ENCODE measurements around the gene PSG6. TPM values are rescaled to one million over a fixed set of nuclear protein-coding genes. Genes with fewer than 3 reads are reported as not detected.
"Not testable (repeated sequence)": the region's sequence is repeated elsewhere in the genome, so short reads cannot be mapped to it uniquely, and the experiment has no call there.

PSG6 gene
- total and polyA plus RNA-seq, 2 donors: not detected

GRCh38 chr19:42897729-42898128, 20.0 kb downstream of the PSG6 start:
- DNase-seq (ENCODE audit: extremely low spot score); H3K36me3 ChIP-seq (ENCODE audit: insufficient read depth); H3K27ac ChIP-seq (ENCODE audit: low read depth); H3K4me1 ChIP-seq (ENCODE audit: insufficient read depth); H3K4me3 ChIP-seq (ENCODE audit: low read depth, low read length): not testable (repeated sequence)
- WGBS: 24% methylated on average over 1 of the region's 1 CpG

DNA sequence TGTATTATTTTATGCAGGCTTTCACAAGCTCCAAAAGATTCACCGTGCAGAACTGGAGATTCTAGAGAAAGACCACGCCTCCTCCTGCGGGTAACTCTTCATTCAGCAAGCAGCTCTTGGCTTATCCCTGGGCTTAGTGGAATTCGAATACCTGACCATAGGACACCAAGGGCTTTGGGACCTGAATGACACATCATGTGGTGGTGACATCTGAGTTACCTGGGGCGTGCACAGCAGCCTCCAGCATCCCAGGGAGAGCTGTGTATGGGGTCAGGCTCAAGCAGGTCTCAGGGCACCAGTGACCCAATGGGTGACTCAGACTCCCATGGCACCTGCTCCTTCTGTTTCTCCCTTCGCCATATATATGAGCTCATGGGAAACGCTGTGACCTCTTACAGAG, 27.2 kb downstream of the PSG6 start:
- not testable (repeated sequence) for H3K4me1 ChIP-seq (ENCODE audit: insufficient read depth); DNase-seq (ENCODE audit: extremely low spot score); H3K27ac ChIP-seq (ENCODE audit: low read depth); H3K36me3 ChIP-seq (ENCODE audit: insufficient read depth); H3K4me3 ChIP-seq (ENCODE audit: low read depth, low read length)
- WGBS: 84% methylated on average over 7 of the region's 7 CpGs

GRCh38 chr19:42887876-42888445, 29.7 kb downstream of the PSG6 start:
- not testable (repeated sequence) for H3K4me3 ChIP-seq (ENCODE audit: low read depth, low read length); H3K27ac ChIP-seq (ENCODE audit: low read depth); DNase-seq (ENCODE audit: extremely low spot score); H3K4me1 ChIP-seq (ENCODE audit: insufficient read depth); H3K36me3 ChIP-seq (ENCODE audit: insufficient read depth)

GRCh38 chr19:42882730-42883129, 35.0 kb downstream of the PSG6 start:
- H3K36me3 ChIP-seq (ENCODE audit: insufficient read depth); H3K4me3 ChIP-seq (ENCODE audit: low read depth, low read length); DNase-seq (ENCODE audit: extremely low spot score); H3K4me1 ChIP-seq (ENCODE audit: insufficient read depth); H3K27ac ChIP-seq (ENCODE audit: low read depth): not testable (repeated sequence)
- 79% methylated on average over 2 of the region's 2 CpGs for WGBS

GRCh38 chr19:42882010-42882409, 35.7 kb downstream of the PSG6 start:
- 44% methylated on average over 5 of the region's 5 CpGs for WGBS
- DNase-seq (ENCODE audit: extremely low spot score); H3K27ac ChIP-seq (ENCODE audit: low read depth); H3K4me1 ChIP-seq (ENCODE audit: insufficient read depth); H3K36me3 ChIP-seq (ENCODE audit: insufficient read depth); H3K4me3 ChIP-seq (ENCODE audit: low read depth, low read length): not testable (repeated sequence)

DNA sequence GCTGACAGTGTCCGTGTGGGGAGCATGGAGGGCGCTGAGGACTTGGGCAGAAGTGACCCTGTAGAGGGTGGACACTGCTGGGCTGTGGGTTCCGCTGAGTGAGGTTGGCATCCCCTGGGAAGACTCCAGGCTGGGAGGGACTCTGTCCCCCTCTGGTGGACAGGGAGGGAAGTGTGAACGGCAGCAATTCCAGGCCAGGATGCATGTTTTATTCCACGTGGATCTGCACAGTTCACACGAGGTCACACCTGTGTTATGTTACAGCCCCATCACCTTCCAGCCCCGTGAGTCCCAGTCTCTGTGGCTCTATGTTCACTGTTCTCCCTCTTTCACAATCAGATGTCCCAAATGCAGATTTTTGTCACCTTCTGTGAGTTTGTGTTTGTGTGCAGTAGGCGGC, 36.4 kb downstream of the PSG6 start:
- H3K4me1 ChIP-seq (ENCODE audit: insufficient read depth); DNase-seq (ENCODE audit: extremely low spot score); H3K36me3 ChIP-seq (ENCODE audit: insufficient read depth); H3K4me3 ChIP-seq (ENCODE audit: low read depth, low read length); H3K27ac ChIP-seq (ENCODE audit: low read depth): not testable (repeated sequence)
- WGBS: 55% methylated on average over 8 of the region's 8 CpGs

DNA sequence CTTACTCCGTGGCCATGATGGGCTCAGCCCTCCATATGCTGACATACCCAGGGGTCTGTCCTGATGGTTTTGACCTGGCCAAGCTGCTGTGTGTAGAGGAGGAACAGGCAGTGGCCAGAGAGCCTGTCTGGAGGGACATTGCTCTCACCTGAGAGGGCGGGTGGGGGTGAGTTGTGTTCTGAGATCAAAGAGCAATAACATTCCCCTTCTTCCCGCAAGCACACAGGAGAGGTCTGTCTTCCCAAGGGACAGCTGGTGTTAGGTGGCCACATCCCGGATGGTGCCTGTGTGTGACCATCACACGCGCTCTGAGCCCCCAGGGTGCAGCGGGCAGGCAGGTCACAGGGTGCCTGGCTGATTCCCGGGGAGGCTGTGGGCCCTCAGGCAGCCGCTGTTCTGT, 37.1 kb downstream of the PSG6 start:
- 80% methylated on average over 9 of the region's 9 CpGs for WGBS
- H3K4me1 ChIP-seq (ENCODE audit: insufficient read depth); H3K27ac ChIP-seq (ENCODE audit: low read depth); DNase-seq (ENCODE audit: extremely low spot score); H3K4me3 ChIP-seq (ENCODE audit: low read depth, low read length); H3K36me3 ChIP-seq (ENCODE audit: insufficient read depth): not testable (repeated sequence)

- Histone ChIP-seq H3K36me3 (ENCODE audit: insufficient read depth) (no peaks in the 10 kb centered on the region), H3K4me1 (ENCODE audit: insufficient read depth) (no peaks in the 10 kb centered on the region)
- WGBS: 46% methylated on average over 2 of the region's 2 CpGs
Measured at GRCh38 chr19:42879613-42880012, 38.1 kb downstream of the PSG6 start, which contains the start of gene PSG1. TSS of gene PSG1 (minus strand) at chr19:42879713. CDS start at chr19:42879581, 132 bp downstream.

GRCh38 chr19:42876596-42876995, 41.1 kb downstream of the PSG6 start:
- H3K36me3 ChIP-seq (ENCODE audit: insufficient read depth); H3K27ac ChIP-seq (ENCODE audit: low read depth); DNase-seq (ENCODE audit: extremely low spot score); H3K4me1 ChIP-seq (ENCODE audit: insufficient read depth); H3K4me3 ChIP-seq (ENCODE audit: low read depth, low read length): not testable (repeated sequence)

More at GRCh38 chr19:42879613-42880012, 38.1 kb downstream of the PSG6 start, which contains the start of gene PSG1:
- H3K4me3 ChIP-seq (ENCODE audit: low read depth, low read length): no peak within 1 kb of the TSS
- no peak for DNase-seq (ENCODE audit: extremely low spot score)
- H3K27ac ChIP-seq (ENCODE audit: low read depth): no peak within 1 kb of the TSS

DNA sequence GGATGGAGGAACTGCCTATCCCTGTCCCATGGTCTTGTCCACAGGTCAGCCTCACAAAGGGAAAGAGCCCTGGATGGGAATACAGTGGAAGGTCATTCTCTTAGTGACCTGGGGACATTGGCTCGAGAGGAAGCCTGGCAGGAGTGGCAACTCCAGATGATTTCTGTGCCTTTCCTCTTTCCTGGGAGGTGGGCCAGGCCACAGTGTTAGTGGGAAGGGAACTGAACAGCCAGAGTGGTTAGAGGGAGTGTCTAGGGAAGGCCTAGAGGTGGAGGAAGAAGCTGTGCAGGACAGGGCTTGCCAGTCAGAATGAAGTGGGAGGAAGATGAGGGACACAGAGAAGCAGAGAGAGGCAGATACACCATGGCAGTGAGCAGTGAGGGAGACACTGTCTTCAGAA, 41.8 kb downstream of the PSG6 start:
- H3K4me3 ChIP-seq (ENCODE audit: low read depth, low read length); H3K36me3 ChIP-seq (ENCODE audit: insufficient read depth); DNase-seq (ENCODE audit: extremely low spot score); H3K4me1 ChIP-seq (ENCODE audit: insufficient read depth); H3K27ac ChIP-seq (ENCODE audit: low read depth): not testable (repeated sequence)
- 35% methylated on average over 1 of the region's 1 CpG for WGBS

- not testable (repeated sequence) for H3K27ac ChIP-seq (ENCODE audit: low read depth)
- 66% methylated on average over 4 of the region's 4 CpGs for WGBS
Measured at GRCh38 chr19:42874901-42875813, 42.5 kb downstream of the PSG6 start.

GRCh38 chr19:42874136-42874535, 43.6 kb downstream of the PSG6 start:
- 76% methylated on average over 3 of the region's 3 CpGs for WGBS

More at GRCh38 chr19:42874901-42875813, 42.5 kb downstream of the PSG6 start:
- H3K4me1 ChIP-seq (ENCODE audit: insufficient read depth); H3K4me3 ChIP-seq (ENCODE audit: low read depth, low read length); DNase-seq (ENCODE audit: extremely low spot score); H3K36me3 ChIP-seq (ENCODE audit: insufficient read depth): not testable (repeated sequence)

GRCh38 chr19:42872608-42873007, 45.1 kb downstream of the PSG6 start:
- Histone ChIP-seq H3K36me3 (ENCODE audit: insufficient read depth) (no peaks in the 10 kb centered on the region), H3K4me1 (ENCODE audit: insufficient read depth) (no peaks in the 10 kb centered on the region), H3K27ac (ENCODE audit: low read depth) (no peak overlapping the region), H3K4me3 (ENCODE audit: low read depth, low read length) (no peak overlapping the region)
- 61% methylated on average over 3 of the region's 3 CpGs for WGBS
- no peak for DNase-seq (ENCODE audit: extremely low spot score)

More at GRCh38 chr19:42874136-42874535, 43.6 kb downstream of the PSG6 start:
- DNase-seq (ENCODE audit: extremely low spot score); H3K27ac ChIP-seq (ENCODE audit: low read depth); H3K4me3 ChIP-seq (ENCODE audit: low read depth, low read length); H3K4me1 ChIP-seq (ENCODE audit: insufficient read depth); H3K36me3 ChIP-seq (ENCODE audit: insufficient read depth): not testable (repeated sequence)

- WGBS: 73% methylated on average over 5 of the region's 5 CpGs
Measured at GRCh38 chr19:42857544-42857867, 60.2 kb downstream of the PSG6 start.

More at GRCh38 chr19:42857544-42857867, 60.2 kb downstream of the PSG6 start:
- no peak overlapping the region for H3K27ac ChIP-seq (ENCODE audit: low read depth)
- DNase-seq (ENCODE audit: extremely low spot score): no peak
- H3K36me3 ChIP-seq (ENCODE audit: insufficient read depth): no peaks in the 10 kb centered on the region
- H3K4me1 ChIP-seq (ENCODE audit: insufficient read depth): no peaks in the 10 kb centered on the region
- H3K4me3 ChIP-seq (ENCODE audit: low read depth, low read length): no peak overlapping the region
